AG09319 (cell line): ENCODE results near the gene THRSP.
"Not testable (repeated sequence)": the region's sequence is repeated elsewhere in the genome, so short reads cannot be mapped to it uniquely, and the experiment has no call there.

Experiments used
- DNase-seq: peaks from one replicate; pipeline ENCODE4 v3.0.0-alpha.2; 2010; ENCODE audit warnings: low read depth; ENCODE audit errors: extremely low read depth
- CTCF ChIP-seq: IDR thresholded peaks from 2 replicates; pipeline ENCODE4 v1.5.1; 2011; ENCODE audit warnings: low read depth, mild to moderate bottlenecking, inconsistent platforms, low read length, moderate library complexity

The THRSP gene

GRCh38 chr11:78048561-78048960 lies 15.1 kb upstream of the THRSP start:
- no peak for TF ChIP-seq CTCF
- DNase-seq, result no peak

- TF ChIP-seq CTCF, result no peak
- DNase-seq, result no peak
Observed at GRCh38 chr11:78049348-78049747, 14.3 kb upstream of the THRSP start.

- DNase-seq, result no peak
- TF ChIP-seq CTCF, result no peak
Observed at GRCh38 chr11:78050964-78051831, 12.5 kb upstream of the THRSP start.

GRCh38 chr11:78054971-78055370 lies 8.7 kb upstream of the THRSP start:
- no peak for DNase-seq
- no peak for TF ChIP-seq CTCF

- no peak for DNase-seq
- TF ChIP-seq CTCF, result no peak
Observed at GRCh38 chr11:78056093-78056492, 7.6 kb upstream of the THRSP start.

- no peak for DNase-seq
- no peak for TF ChIP-seq CTCF
Observed at GRCh38 chr11:78057462-78058055, 6.1 kb upstream of the THRSP start.

- not testable (repeated sequence) for DNase-seq
Observed at GRCh38 chr11:78059749-78060328, 3.8 kb upstream of the THRSP start.
